Activated T-cell treated with anti-CD3 and anti-CD28 coated beads, Interleukin-2, amount 50 U/mL, for 4 hours (primary cell): Measurements from ENCODE around the gene AFM. TPM values are rescaled to one million over a fixed set of nuclear protein-coding genes. Genes with fewer than 3 reads are reported as not detected.

ENCODE experiments used
- ATAC-seq, 2 donors: fragments of 200-7000 bp; cut with Tn5 transposase; one replicate each; pipeline ENCODE4 v1.10.0; 2021
- DNase-seq: peaks from one replicate; pipeline ENCODE4 v3.0.0-alpha.2; 2020
- H3K27me3 Mint-ChIP-seq: one replicate; pipeline ENCODE4 v1.8.0; 2021; ENCODE audit warnings: low read depth, mixed read lengths
- H3K36me3 Mint-ChIP-seq: one replicate; pipeline ENCODE4 v1.8.0; 2022; ENCODE audit warnings: mixed read lengths; ENCODE audit not compliant: insufficient read depth
- H3K4me1 Mint-ChIP-seq: one replicate; pipeline ENCODE4 v1.8.0; 2021; ENCODE audit warnings: low read depth, mixed read lengths
- H3K4me3 Mint-ChIP-seq: one replicate; pipeline ENCODE4 v1.8.0; 2021; ENCODE audit warnings: mild to moderate bottlenecking, moderate library complexity, mixed read lengths
- H3K9me3 Mint-ChIP-seq: one replicate; pipeline ENCODE4 v1.8.0; 2021; ENCODE audit warnings: mixed read lengths
- total RNA-seq, 3 donors: library from RNA; stranded (reverse); gene quantifications; one replicate each; pipeline ENCODE4 v1.2.1, GENCODE V29; 2021

AFM gene
- total RNA-seq, 3 donors from 2014 or later, result not detected

GRCh38 chr4:73442275-73442674, 39.3 kb upstream of the AFM start:
- ATAC-seq, result no peak
- no peaks in the 10 kb centered on the region for H3K4me1 Mint-ChIP-seq
- no peak for DNase-seq

GRCh38 chr4:73443224-73443623, 38.3 kb upstream of the AFM start:
- Mint-ChIP-seq H3K27me3 (peaks cover 7% of the 10 kb centered on the region), H3K36me3 (no peaks in the 10 kb centered on the region), H3K9me3 (no peaks in the 10 kb centered on the region), H3K4me1 (no peaks in the 10 kb centered on the region), H3K4me3 (no peak overlapping the region)
- ATAC-seq (no peak), DNase-seq (no peak)

More at GRCh38 chr4:73442275-73442674, 39.3 kb upstream of the AFM start:
- H3K4me3 Mint-ChIP-seq, result no peak overlapping the region
- peaks cover 7% of the 10 kb centered on the region for H3K27me3 Mint-ChIP-seq
- no peaks in the 10 kb centered on the region for H3K9me3 Mint-ChIP-seq
- H3K36me3 Mint-ChIP-seq, result no peaks in the 10 kb centered on the region

- ATAC-seq, result no peak
- no peaks in the 10 kb centered on the region for H3K36me3 Mint-ChIP-seq
- H3K27me3 Mint-ChIP-seq, result peaks cover 6% of the 10 kb centered on the region
- H3K9me3 Mint-ChIP-seq, result no peaks in the 10 kb centered on the region
- H3K4me3 Mint-ChIP-seq, result no peak overlapping the region
- DNase-seq, result no peak
- H3K4me1 Mint-ChIP-seq, result no peaks in the 10 kb centered on the region
These were observed 35.9 kb upstream of the AFM start for GRCh38 chr4:73445383-73446335.

- no peaks in the 10 kb centered on the region for H3K4me1 Mint-ChIP-seq
- H3K27me3 Mint-ChIP-seq, result peaks cover 5% of the 10 kb centered on the region
- no peak overlapping the region for H3K4me3 Mint-ChIP-seq
- ATAC-seq, result peak; percentile 62 to 66
- no peak for DNase-seq
- no peaks in the 10 kb centered on the region for H3K9me3 Mint-ChIP-seq
- H3K36me3 Mint-ChIP-seq, result no peaks in the 10 kb centered on the region
These were observed 35.1 kb upstream of the AFM start for GRCh38 chr4:73446336-73446938.

GRCh38 chr4:73447671-73448070, 33.9 kb upstream of the AFM start:
- peaks cover 5% of the 10 kb centered on the region for H3K27me3 Mint-ChIP-seq

GRCh38 chr4:73448448-73449203, 32.9 kb upstream of the AFM start:
- no peak for DNase-seq
- Mint-ChIP-seq H3K36me3 (no peaks in the 10 kb centered on the region), H3K4me3 (no peak overlapping the region), H3K27me3 (peaks cover 5% of the 10 kb centered on the region), H3K9me3 (no peaks in the 10 kb centered on the region), H3K4me1 (no peaks in the 10 kb centered on the region)
- no peak for ATAC-seq

More at GRCh38 chr4:73447671-73448070, 33.9 kb upstream of the AFM start:
- Mint-ChIP-seq H3K4me3 (no peak overlapping the region), H3K9me3 (no peaks in the 10 kb centered on the region), H3K4me1 (no peaks in the 10 kb centered on the region), H3K36me3 (no peaks in the 10 kb centered on the region)
- ATAC-seq (no peak), DNase-seq (no peak)

- ATAC-seq, result no peak
- Mint-ChIP-seq H3K27me3 (peaks cover 2% of the 10 kb centered on the region), H3K4me1 (no peaks in the 10 kb centered on the region), H3K4me3 (no peak overlapping the region), H3K36me3 (no peaks in the 10 kb centered on the region), H3K9me3 (no peaks in the 10 kb centered on the region)
- DNase-seq, result no peak
These were observed 31.0 kb upstream of the AFM start for GRCh38 chr4:73450398-73451004.

GRCh38 chr4:73451404-73451803, 30.1 kb upstream of the AFM start:
- no peak for DNase-seq
- no peak for ATAC-seq
- no peak overlapping the region for H3K4me3 Mint-ChIP-seq
- H3K27me3 Mint-ChIP-seq, result peaks cover 2% of the 10 kb centered on the region
- H3K36me3 Mint-ChIP-seq, result no peaks in the 10 kb centered on the region
- H3K4me1 Mint-ChIP-seq, result no peaks in the 10 kb centered on the region
- H3K9me3 Mint-ChIP-seq, result no peaks in the 10 kb centered on the region

- H3K9me3 Mint-ChIP-seq, result no peaks in the 10 kb centered on the region
- H3K4me1 Mint-ChIP-seq, result no peaks in the 10 kb centered on the region
- DNase-seq, result no peak
- H3K36me3 Mint-ChIP-seq, result no peaks in the 10 kb centered on the region
- no peak for ATAC-seq
- H3K27me3 Mint-ChIP-seq, result peaks cover 3% of the 10 kb centered on the region
- no peak overlapping the region for H3K4me3 Mint-ChIP-seq
These were observed 29.4 kb upstream of the AFM start for GRCh38 chr4:73451981-73452747.

GRCh38 chr4:73452953-73453700, 28.4 kb upstream of the AFM start:
- peaks cover 6% of the 10 kb centered on the region for H3K27me3 Mint-ChIP-seq
- H3K9me3 Mint-ChIP-seq, result no peaks in the 10 kb centered on the region
- H3K4me1 Mint-ChIP-seq, result no peaks in the 10 kb centered on the region
- no peak overlapping the region for H3K4me3 Mint-ChIP-seq
- ATAC-seq (no peak), DNase-seq (no peak)
- no peaks in the 10 kb centered on the region for H3K36me3 Mint-ChIP-seq

- ATAC-seq (no peak), DNase-seq (no peak)
- no peaks in the 10 kb centered on the region for H3K36me3 Mint-ChIP-seq
- H3K9me3 Mint-ChIP-seq, result no peaks in the 10 kb centered on the region
- no peak overlapping the region for H3K4me3 Mint-ChIP-seq
- no peaks in the 10 kb centered on the region for H3K4me1 Mint-ChIP-seq
- peaks cover 8% of the 10 kb centered on the region for H3K27me3 Mint-ChIP-seq
These were observed 27.9 kb upstream of the AFM start for GRCh38 chr4:73453701-73454005.

GRCh38 chr4:73454920-73455319, 26.6 kb upstream of the AFM start:
- no peaks in the 10 kb centered on the region for H3K36me3 Mint-ChIP-seq
- H3K9me3 Mint-ChIP-seq, result no peaks in the 10 kb centered on the region
- H3K4me3 Mint-ChIP-seq, result no peak overlapping the region

More at GRCh38 chr4:73454920-73455319, 26.6 kb upstream of the AFM start:
- H3K27me3 Mint-ChIP-seq, result peaks cover 8% of the 10 kb centered on the region
- no peak for DNase-seq
- H3K4me1 Mint-ChIP-seq, result no peaks in the 10 kb centered on the region
- ATAC-seq, result no peak
